Stimulated activated memory B cell treated with anti-CD40 and anti-IgM and Interleukin-4, amounts not matched to agents 10 μg/mL and 1 μg/mL and 100 μg/mL, for 72 hours (primary cell): ENCODE data around the gene ADO.

ENCODE experiments used
- ATAC-seq: fragments of 150-1000 bp; cut with Tn5 transposase; 2 replicates; pipeline ENCODE4 v1.10.0; 2021
- H3K27ac Mint-ChIP-seq: one replicate; pipeline ENCODE4 v1.8.0; 2022; ENCODE audit warnings: mild to moderate bottlenecking, mixed read lengths
- H3K27me3 Mint-ChIP-seq: one replicate; pipeline ENCODE4 v1.8.0; 2022; ENCODE audit warnings: mixed read lengths
- H3K36me3 Mint-ChIP-seq: one replicate; pipeline ENCODE4 v1.8.0; 2022; ENCODE audit warnings: mixed read lengths
- H3K4me1 Mint-ChIP-seq: one replicate; pipeline ENCODE4 v1.8.0; 2022; ENCODE audit warnings: mixed read lengths
- H3K4me3 Mint-ChIP-seq: one replicate; pipeline ENCODE4 v1.8.0; 2022; ENCODE audit warnings: mild to moderate bottlenecking, moderate library complexity, mixed read lengths
- H3K9me3 Mint-ChIP-seq: one replicate; pipeline ENCODE4 v1.8.0; 2022; ENCODE audit warnings: mixed read lengths

The ADO gene

DNA sequence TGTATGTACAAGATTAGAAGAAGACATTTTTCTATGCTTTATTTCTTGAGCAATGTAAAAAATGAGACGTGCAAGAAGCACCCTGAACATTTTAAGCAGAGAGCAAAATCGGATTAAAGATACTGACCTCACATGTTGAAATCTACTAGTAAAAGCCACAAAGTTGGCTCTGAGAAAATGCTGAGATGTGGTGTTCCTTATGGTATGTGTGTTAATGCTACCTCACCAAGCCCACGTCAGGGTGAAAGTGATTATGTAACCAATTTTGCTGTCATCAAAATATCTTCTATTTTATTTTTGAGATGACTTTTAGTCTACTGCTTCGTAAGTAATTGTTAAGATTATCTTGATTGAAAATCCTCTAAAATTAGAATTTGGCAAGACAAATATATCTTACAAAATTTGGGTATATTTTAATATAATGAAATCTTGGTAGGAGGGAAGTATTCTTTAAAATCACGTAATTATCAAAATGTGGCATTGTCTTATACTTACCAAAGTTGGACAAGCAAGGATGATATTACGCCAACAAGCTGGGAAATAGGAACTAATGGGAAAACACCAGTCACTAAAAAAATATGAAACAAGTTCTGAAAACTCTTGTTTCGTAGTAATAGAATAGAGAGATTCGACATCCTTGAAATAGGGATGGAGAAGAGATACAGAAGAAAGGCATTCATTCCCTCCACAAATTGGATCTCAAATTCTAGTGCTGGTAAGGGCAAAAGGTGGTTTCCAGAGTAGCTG, 5.8 kb downstream of the ADO start:
- H3K4me1 Mint-ChIP-seq: peaks cover 77% of the 10 kb centered on the region
- peaks cover 59% of the 10 kb centered on the region for H3K36me3 Mint-ChIP-seq
- peaks cover 5% of the 10 kb centered on the region for H3K27me3 Mint-ChIP-seq

DNA sequence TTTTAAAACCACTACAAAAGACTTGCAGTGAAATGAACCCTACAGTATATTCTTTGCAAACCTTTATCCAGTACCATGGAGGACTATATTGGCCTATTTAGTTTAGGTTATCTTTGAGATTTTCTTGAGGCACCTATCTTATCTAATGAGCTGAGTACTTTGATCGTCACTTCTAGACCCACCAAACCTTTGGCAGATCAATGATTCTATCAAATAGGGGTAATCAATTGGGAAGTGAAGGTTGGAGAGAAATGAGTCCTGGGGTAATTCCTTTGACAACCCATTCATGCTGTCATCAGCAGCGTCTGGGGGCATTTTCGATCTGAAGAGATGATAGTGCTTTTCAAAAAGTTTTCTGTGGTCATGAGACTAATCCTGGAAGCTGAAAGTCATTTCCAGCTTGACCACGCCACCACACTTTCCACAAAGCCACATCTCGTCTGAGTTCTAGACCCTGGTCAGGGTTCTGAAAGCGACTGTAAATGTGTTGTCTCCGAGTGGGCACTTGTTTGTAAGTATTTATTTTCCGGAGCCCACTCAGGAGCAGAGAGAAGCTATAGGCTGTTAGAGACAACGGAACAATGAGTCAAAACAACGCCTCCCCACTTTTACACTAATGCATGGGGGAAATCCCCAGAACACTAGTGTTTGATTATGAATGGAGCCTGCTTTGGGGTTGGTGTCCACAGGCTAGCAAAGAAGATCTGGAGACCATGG, 6.8 kb downstream of the ADO start:
- Mint-ChIP-seq H3K4me3 (peak overlapping the region; percentile 47), H3K27me3 (peaks cover 12% of the 10 kb centered on the region), H3K9me3 (no peaks in the 10 kb centered on the region), H3K4me1 (peaks cover 83% of the 10 kb centered on the region), H3K36me3 (peaks cover 64% of the 10 kb centered on the region), H3K27ac (peak overlapping the region; percentile 96)
- ATAC-seq: peak; percentile 76

More for the DNA sequence above, 5.8 kb downstream of the ADO start:
- Mint-ChIP-seq H3K4me3 (no peak overlapping the region), H3K27ac (peak overlapping the region; percentile 96), H3K9me3 (no peaks in the 10 kb centered on the region)
- no peak for ATAC-seq

DNA sequence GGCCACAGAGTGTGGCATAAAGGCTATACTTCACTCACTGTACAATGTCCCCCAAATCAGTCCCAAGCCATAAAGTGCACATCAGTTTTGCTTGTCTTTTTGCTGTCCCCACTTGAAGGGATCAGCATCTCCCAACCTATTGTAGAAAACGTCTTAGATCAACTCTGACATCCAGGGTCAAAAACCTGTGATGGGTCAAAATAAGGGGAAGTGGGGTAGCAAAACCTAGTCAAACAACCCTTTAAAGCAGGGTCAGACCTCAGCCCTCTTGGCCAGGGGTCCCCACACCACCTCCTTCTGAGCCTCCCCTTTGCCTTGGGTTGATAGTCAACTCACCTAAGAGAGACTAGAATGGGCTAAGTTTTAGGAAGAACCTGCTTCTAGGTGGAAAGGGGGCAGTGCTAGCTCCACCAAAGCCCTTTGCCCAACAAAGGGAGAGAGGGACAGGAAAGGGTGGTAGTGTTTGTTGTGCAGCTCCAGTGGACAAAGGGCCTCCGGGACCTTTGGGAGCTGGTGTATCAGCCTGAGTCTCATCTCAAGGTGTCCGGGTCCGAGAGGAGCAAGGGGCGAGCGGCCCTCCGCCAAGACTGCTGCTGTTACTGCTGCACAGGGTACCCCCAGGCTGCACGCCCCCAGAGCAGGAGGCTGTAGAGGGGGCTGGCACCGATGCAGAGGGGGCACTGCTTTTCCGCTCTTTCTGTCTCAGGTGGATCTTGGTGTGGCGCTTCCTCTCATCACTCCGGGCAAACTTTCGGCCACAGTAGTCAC, 8.3 kb downstream of the ADO start:
- H3K27me3 Mint-ChIP-seq: peaks cover 12% of the 10 kb centered on the region
- peaks cover 54% of the 10 kb centered on the region for H3K36me3 Mint-ChIP-seq
- no peaks in the 10 kb centered on the region for H3K9me3 Mint-ChIP-seq
- peak overlapping the region; percentile 96 for H3K27ac Mint-ChIP-seq
- H3K4me1 Mint-ChIP-seq: peaks cover 80% of the 10 kb centered on the region
- no peak for ATAC-seq
- peak overlapping the region; percentile 92 for H3K4me3 Mint-ChIP-seq

DNA sequence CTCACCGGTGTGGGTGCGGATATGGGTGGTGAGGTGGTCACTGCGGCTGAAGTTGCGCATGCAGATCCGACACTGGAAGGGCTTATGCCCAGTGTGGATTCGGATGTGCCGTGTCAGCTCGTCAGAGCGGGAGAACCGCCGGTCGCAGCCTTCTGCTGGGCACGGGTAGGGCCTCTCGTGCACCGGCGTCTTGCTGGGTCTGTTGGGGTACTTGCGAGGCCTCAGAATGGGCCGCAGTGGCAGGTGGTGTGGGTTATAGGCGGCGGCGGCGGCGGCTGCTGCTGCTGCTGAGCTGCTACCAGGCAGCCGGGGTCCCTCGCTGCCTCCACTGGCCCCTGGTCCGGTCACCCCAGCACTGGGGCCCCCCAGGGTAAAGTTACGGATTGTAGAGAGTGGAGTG, 8.9 kb downstream of the ADO start:
- no peaks in the 10 kb centered on the region for H3K9me3 Mint-ChIP-seq
- peaks cover 12% of the 10 kb centered on the region for H3K27me3 Mint-ChIP-seq
- H3K36me3 Mint-ChIP-seq: peaks cover 53% of the 10 kb centered on the region
- H3K27ac Mint-ChIP-seq: peak overlapping the region; percentile 96
- peak overlapping the region; percentile 92 for H3K4me3 Mint-ChIP-seq
- ATAC-seq: no peak
- H3K4me1 Mint-ChIP-seq: peaks cover 81% of the 10 kb centered on the region

DNA sequence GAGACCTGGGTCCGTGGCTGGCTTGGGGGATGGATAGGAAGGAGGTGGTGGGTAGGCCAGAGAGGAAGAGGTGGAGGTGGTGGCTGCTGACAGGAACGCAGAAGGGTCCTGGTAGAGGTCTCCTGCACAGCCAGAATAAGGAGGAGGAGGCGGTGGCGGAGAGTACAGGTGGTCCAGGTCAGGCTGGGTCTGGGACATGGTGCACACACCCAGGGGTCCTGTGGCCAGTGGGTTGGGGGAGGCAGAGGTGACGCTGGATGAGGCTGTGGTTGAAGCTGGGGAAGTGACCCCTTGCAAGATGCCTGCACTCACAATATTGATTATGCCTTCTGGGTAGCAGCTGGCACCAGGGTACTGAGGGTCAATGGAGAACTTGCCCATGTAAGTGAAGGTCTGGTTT, 9.5 kb downstream of the ADO start:
- ATAC-seq: no peak
- H3K4me3 Mint-ChIP-seq: peak overlapping the region; percentile 92
- H3K27me3 Mint-ChIP-seq: peaks cover 12% of the 10 kb centered on the region
- H3K9me3 Mint-ChIP-seq: no peaks in the 10 kb centered on the region
- peaks cover 48% of the 10 kb centered on the region for H3K36me3 Mint-ChIP-seq
- peak overlapping the region; percentile 96 for H3K27ac Mint-ChIP-seq
- H3K4me1 Mint-ChIP-seq: peaks cover 81% of the 10 kb centered on the region

DNA sequence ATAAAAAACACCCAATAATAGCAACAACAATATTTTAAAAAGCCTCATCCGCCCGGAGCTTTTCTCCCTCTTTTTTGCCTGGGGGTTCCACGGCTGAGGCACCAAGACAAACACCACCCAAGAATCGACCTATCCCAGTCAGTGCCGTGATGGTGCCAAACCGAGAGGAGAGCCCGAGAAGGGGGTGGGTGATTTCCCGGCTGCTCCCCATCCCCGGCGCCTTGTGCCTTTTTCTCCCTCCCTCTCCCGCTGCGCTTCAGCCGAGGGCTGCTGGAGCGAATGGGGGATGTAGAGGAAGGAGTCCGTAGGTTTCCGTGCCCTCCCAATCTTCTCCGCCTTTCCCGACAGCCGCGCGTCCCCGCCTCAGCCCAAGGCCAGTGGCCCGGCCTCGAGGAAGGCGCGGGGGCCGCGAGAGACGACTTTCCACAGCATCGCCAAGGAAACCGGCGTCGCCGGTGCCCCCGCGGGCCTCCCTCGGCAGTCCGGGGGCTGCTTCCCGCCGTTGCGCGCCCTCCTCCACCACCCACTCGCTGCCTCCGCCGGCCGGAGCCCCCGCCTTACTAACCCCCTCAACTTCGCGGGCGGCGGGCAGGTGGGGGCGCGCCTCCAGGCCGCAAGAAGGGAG, 10.3 kb downstream of the ADO start:
- H3K4me3 Mint-ChIP-seq: peak overlapping the region; percentile 92
- H3K27ac Mint-ChIP-seq: peak overlapping the region; percentile 96
- no peaks in the 10 kb centered on the region for H3K9me3 Mint-ChIP-seq
- peaks cover 12% of the 10 kb centered on the region for H3K27me3 Mint-ChIP-seq
- peaks cover 84% of the 10 kb centered on the region for H3K4me1 Mint-ChIP-seq
- H3K36me3 Mint-ChIP-seq: peaks cover 46% of the 10 kb centered on the region
- no peak for ATAC-seq

DNA sequence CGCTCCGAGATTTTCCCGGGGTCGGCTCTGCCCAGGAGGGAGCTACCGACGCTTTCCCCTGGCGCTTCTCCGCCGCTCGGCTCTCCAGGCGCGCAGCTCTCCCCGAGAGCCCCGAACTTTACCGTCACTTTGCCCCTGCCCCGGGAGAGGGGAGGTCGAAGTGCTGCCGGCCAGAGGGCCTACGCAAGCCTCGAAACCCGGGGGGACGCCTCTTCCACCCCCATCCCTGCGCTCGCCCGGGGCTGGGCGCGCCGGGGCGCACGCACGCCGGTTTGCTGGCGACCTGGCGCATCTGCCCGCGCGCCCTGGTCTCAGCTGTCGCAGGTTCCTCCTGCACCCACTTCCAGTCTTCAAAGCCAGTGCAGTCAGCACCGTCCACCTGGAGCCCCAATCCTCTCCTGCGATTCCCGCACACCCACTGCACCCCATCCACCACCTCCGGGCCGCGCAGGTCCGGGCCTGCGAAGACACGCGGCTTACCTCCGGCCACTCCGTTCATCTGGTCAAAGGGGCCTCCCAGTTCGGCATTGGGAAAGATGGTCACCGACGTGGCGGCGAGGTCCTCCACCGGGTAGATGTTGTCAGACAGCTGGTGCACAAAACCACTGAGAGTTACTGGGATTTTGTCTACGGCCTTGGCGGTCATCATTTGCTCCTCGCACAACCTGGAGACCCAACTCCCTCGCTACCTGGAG, 11.0 kb downstream of the ADO start:
- Mint-ChIP-seq H3K9me3 (no peaks in the 10 kb centered on the region), H3K4me1 (peaks cover 81% of the 10 kb centered on the region), H3K27ac (peak overlapping the region; percentile 96), H3K27me3 (peaks cover 12% of the 10 kb centered on the region), H3K36me3 (peaks cover 44% of the 10 kb centered on the region), H3K4me3 (peak overlapping the region; percentile 92)
- no peak for ATAC-seq

DNA sequence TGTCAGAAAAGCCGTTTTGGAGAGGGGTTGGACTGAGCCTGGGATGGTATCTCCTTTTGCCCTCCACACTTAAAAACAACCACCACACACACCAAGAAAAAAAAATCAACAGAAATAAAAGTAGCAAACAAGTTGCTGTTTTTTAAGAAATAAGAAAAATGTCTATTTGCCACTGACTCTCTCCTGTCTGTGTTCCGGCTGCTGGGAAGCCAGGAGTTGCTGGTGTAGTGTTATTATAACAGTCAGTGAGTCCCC, 11.5 kb downstream of the ADO start:
- peaks cover 76% of the 10 kb centered on the region for H3K4me1 Mint-ChIP-seq
- H3K36me3 Mint-ChIP-seq: peaks cover 41% of the 10 kb centered on the region
- H3K4me3 Mint-ChIP-seq: peak overlapping the region; percentile 92
- H3K9me3 Mint-ChIP-seq: no peaks in the 10 kb centered on the region
- H3K27me3 Mint-ChIP-seq: peaks cover 12% of the 10 kb centered on the region
- ATAC-seq: no peak
- H3K27ac Mint-ChIP-seq: peak overlapping the region; percentile 96

DNA sequence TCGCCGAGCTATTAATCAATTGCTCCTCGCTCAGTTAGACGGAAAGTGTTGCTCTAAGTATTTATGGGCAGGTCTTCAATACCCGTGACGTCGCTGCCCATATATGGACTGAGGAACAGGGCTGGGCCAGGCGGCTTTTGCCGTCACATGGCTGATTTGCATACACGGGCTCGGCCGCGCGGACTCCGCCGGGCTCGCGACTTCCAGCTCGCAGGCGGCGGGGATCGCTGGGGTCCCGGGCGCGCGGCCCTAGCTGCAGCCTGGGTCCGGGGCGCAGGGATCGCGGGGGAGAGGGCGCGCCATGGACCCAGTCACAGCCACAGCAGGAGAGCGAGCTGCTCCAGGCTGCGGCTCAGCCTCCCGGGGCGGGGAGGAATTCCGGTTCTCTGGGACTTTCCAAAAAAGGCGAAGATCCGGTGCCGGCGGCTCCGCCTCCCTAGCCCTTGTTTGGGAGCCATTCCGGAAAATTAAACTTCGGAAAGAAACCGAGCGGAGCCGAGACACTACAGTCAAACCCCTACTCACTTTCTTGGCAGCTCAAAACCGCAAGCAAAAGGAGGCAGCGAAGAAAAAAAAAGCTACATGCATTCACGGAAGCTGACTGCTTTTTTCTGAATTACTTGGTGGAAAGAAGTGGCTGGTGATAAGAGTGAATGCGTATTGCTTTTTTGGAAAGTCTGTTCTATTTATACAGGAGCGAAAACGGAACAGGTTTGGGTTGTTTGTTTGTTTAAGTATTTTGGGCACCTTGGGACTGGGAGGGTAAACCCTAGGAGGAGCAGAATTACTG, 12.0 kb downstream of the ADO start, which contains the start of gene EGR2:
TSS of gene EGR2 (minus strand) at position 36 of the 790 bp plus-strand sequence. CDS start 337 bp downstream, outside the sequence.
- peaks cover 12% of the 10 kb centered on the region for H3K27me3 Mint-ChIP-seq
- H3K27ac Mint-ChIP-seq: peak within 1 kb of the TSS; percentile 96
- ATAC-seq: peak; percentile 87
- peaks cover 41% of the 10 kb centered on the region for H3K36me3 Mint-ChIP-seq
- peak within 1 kb of the TSS; percentile 92 for H3K4me3 Mint-ChIP-seq
- H3K4me1 Mint-ChIP-seq: peaks cover 71% of the 10 kb centered on the region
- H3K9me3 Mint-ChIP-seq: no peaks in the 10 kb centered on the region

DNA sequence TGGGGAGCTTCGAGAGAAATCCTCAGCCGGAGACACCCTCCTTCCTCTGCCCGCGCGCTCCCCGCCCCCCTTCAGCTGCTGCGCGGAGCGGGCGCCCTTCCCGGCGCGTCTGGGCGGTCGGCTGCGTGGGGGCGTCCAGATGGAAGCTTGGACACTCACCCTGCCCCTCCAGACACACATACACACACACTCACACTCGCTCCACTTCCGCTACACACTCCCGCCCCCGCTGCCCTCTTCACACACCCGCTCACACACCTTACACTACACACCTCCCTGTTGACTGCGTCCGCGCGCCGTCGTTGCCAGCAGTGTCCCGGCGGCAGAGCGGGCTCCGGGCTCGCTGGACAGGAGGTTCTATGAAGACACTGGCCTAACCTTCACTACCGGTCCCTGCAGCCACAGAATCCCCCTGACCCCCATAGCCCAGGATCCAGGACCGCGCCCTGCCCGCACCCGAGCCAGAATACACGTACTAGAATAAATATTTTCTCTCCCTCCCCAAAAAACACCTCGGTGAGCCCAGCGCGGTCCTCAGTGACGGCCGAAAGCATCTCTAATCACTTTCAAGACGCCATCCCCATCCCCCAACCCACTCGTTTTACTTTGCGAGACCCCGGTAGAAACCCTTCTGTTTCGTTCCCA, 12.7 kb downstream of the ADO start:
- peak; percentile 57 for ATAC-seq
- H3K4me1 Mint-ChIP-seq: peaks cover 67% of the 10 kb centered on the region
- peaks cover 40% of the 10 kb centered on the region for H3K36me3 Mint-ChIP-seq
- peak overlapping the region; percentile 96 for H3K27ac Mint-ChIP-seq
- H3K4me3 Mint-ChIP-seq: peak overlapping the region; percentile 92
- H3K27me3 Mint-ChIP-seq: peaks cover 12% of the 10 kb centered on the region
- no peaks in the 10 kb centered on the region for H3K9me3 Mint-ChIP-seq

DNA sequence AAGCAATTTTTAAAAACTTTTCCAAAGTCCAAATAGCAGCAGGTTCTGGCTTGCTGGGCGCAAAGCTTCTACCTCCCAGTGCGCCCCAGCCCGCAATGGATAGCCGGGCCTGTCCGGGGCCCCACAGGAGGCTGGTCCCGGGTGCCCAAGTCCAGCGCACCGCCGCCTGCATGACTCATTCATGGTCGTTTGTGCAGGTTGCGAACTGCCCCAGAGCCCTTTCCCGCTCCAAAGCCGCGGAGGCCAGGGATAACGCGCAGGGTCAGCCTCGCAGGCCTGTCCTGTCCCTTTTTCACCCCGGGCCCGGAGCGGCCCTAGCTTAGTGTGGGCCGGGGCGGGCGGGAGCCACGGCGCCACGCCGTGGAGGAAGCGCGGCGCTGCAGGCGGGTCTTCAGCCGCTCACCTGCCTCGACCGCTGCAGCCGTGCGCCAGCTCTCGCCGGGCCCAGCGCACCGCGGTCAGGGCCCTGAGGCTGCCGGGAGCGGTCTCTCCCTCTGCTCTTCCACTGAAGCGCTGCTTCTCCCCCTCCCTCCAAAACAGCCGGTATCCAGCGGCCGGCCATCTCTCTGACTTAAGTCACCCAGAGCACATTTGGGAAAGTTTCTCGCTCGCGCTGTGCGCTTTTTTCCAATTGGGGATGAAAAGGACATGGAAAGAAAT, 13.4 kb downstream of the ADO start:
- peaks cover 34% of the 10 kb centered on the region for H3K36me3 Mint-ChIP-seq
- H3K4me3 Mint-ChIP-seq: peak overlapping the region; percentile 92
- ATAC-seq: peak; percentile 70
- H3K27me3 Mint-ChIP-seq: peaks cover 12% of the 10 kb centered on the region
- H3K4me1 Mint-ChIP-seq: peaks cover 60% of the 10 kb centered on the region
- peak overlapping the region; percentile 96 for H3K27ac Mint-ChIP-seq
- no peaks in the 10 kb centered on the region for H3K9me3 Mint-ChIP-seq

DNA sequence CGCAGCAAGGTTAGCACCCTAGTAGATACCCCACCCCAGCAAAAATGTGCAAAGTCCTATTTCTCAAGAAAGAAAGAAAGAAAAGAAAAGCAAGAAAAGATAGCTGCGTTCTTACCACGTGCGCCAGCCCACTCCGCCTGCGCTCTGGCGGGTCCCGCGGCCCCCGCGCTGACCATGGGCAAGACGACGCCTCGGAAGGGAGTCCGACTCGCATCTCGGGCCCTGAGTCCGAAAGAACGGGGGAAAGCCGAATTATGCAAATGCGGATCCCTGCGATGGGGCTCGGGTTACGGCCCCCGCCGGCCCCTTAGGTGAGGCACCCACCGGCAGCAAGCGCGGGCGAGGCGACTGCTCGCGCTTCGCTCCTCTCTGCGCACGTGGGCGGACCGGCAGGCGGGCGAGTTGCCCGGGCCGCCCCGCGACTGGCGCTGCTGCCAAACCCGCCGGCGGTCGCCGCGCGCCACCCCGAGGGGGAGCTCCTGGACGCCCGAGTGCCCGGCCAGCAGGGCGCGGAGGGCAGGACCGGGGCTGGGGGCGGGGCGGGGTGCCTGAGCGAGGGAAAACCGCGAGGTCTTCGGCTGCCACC, 14.0 kb downstream of the ADO start:
- ATAC-seq: peak; percentile 9
- peaks cover 54% of the 10 kb centered on the region for H3K4me1 Mint-ChIP-seq
- H3K36me3 Mint-ChIP-seq: peaks cover 28% of the 10 kb centered on the region
- H3K27me3 Mint-ChIP-seq: peaks cover 12% of the 10 kb centered on the region
- peak overlapping the region; percentile 96 for H3K27ac Mint-ChIP-seq
- peak overlapping the region; percentile 92 for H3K4me3 Mint-ChIP-seq
- no peaks in the 10 kb centered on the region for H3K9me3 Mint-ChIP-seq
